Ovary (tissue), 3 donors: ENCODE data around the gene PDLIM7.
"Not testable (repeated sequence)": the region's sequence is repeated elsewhere in the genome, so short reads cannot be mapped to it uniquely, and the experiment has no call there.

ENCODE experiments used
- CTCF ChIP-seq, 3 donors: fragments of 450-650 bp in 2 of 3; fragments of 200-600 bp in 1 of 3; IDR thresholded peaks; one replicate each; pipeline versions ENCODE4 v1.5.1 to v1.8.0; 2016 to 2022; ENCODE audit warnings: antibody characterized with exemption in 3 of 3, mild to moderate bottlenecking in 1 of 3
- POLR2A ChIP-seq: fragments of 450-650 bp; IDR thresholded peaks from one replicate; pipeline ENCODE4 v1.6.1; 2017; ENCODE audit warnings: antibody characterized with exemption, mild to moderate bottlenecking, moderate library complexity
- donor health status: DM: no; HTN: no; CAD: no.

GRCh38 chr5:177534433-177534832 lies 37.0 kb upstream of the PDLIM7 start:
- TF ChIP-seq CTCF (IDR thresholded peaks at IDR 0.05); POLR2A: not testable (repeated sequence)
